Karpas-422 (cell line): ENCODE data around the gene CSRP3. TPM values are rescaled to one million over a fixed set of nuclear protein-coding genes. Genes with fewer than 3 reads are reported as not detected.

Source experiments
- DNase-seq: peaks from one replicate; pipeline ENCODE4 v3.0.0-alpha.2; 2015
- H2AFZ ChIP-seq: fragments of 200-600 bp; sonication (generic); 2 replicates; pipeline ENCODE4 v1.6.1; 2014; ENCODE audit warnings: antibody characterized with exemption, low read length, mixed read lengths
- H3K27ac ChIP-seq: fragments of 200-600 bp; sonication (generic); 2 replicates; pipeline ENCODE4 v1.5.1; 2014; ENCODE audit warnings: mild to moderate bottlenecking, low read length, moderate library complexity
- H3K27me3 ChIP-seq: fragments of 200-600 bp; sonication (generic); 2 replicates; pipeline ENCODE4 v1.6.1; 2014; ENCODE audit warnings: low read length, mixed read lengths
- H3K36me3 ChIP-seq: fragments of 200-600 bp; sonication (generic); 2 replicates; pipeline ENCODE4 v1.6.1; 2014; ENCODE audit warnings: low read length, mixed read lengths; ENCODE audit not compliant: insufficient read depth
- H3K4me1 ChIP-seq: fragments of 200-600 bp; sonication (generic); 2 replicates; pipeline ENCODE4 v1.6.1; 2014; ENCODE audit warnings: mild to moderate bottlenecking, low read length, mixed read lengths
- H3K4me2 ChIP-seq: fragments of 200-600 bp; sonication (generic); 2 replicates; pipeline ENCODE4 v1.6.1; 2014; ENCODE audit warnings: low read length, low read depth, mild to moderate bottlenecking; ENCODE audit not compliant: poor library complexity, severe bottlenecking
- H3K4me3 ChIP-seq: fragments of 200-600 bp; sonication (generic); 2 replicates; pipeline ENCODE4 v1.5.1; 2014; ENCODE audit warnings: mild to moderate bottlenecking, antibody characterized with exemption, low read length, mixed read lengths
- H3K79me2 ChIP-seq: fragments of 200-600 bp; sonication (generic); 2 replicates; pipeline ENCODE4 v1.6.1; 2014; ENCODE audit warnings: mild to moderate bottlenecking, low read length, mixed read lengths
- H3K9ac ChIP-seq: fragments of 200-600 bp; sonication (generic); 2 replicates; pipeline ENCODE4 v1.6.0; 2014; ENCODE audit warnings: low read length
- H3K9me2 ChIP-seq: fragments of 200-600 bp; sonication (generic), shearing (Covaris generic); replicated peaks from 2 replicates; pipeline ENCODE4 v1.6.0; 2014; ENCODE audit warnings: mild to moderate bottlenecking, low read length, moderate library complexity; ENCODE audit not compliant: insufficient read depth
- H3K9me3 ChIP-seq: fragments of 300-700, 200-600 bp; sonication (generic); 2 replicates; pipeline ENCODE4 v1.6.1; 2014; ENCODE audit warnings: low read length, mixed read lengths
- H4K20me1 ChIP-seq: fragments of 200-600 bp; sonication (generic); 2 replicates; pipeline ENCODE4 v1.6.1; 2014; ENCODE audit warnings: mild to moderate bottlenecking, antibody characterized with exemption, low read length, low read depth; ENCODE audit not compliant: insufficient read depth
- total RNA-seq: library from RNA; depleted of rRNA; stranded (reverse); fragments of >200 nt; shearing (Covaris generic); gene quantifications from 2 replicates; pipeline ENCODE4 v1.2.3, GENCODE V29; 2014; ENCODE audit warnings: low replicate concordance

The CSRP3 gene
- total RNA-seq, 1 experiment from 2014 or later: not detected

- H3K27ac ChIP-seq: no peak overlapping the region
- H3K36me3 ChIP-seq: peaks cover 56% of the 10 kb centered on the region
These were observed 36.9 kb downstream of the CSRP3 start for GRCh38 chr11:19164881-19165280.

GRCh38 chr11:19164230-19164855, 37.4 kb downstream of the CSRP3 start:
- Histone ChIP-seq H3K4me3 (no peak overlapping the region), H3K36me3 (peaks cover 56% of the 10 kb centered on the region), H2AFZ (no peak overlapping the region), H4K20me1 (no peaks in the 10 kb centered on the region), H3K79me2 (no peaks in the 10 kb centered on the region), H3K27ac (no peak overlapping the region), H3K9me3 (no peaks in the 10 kb centered on the region), H3K9ac (no peak overlapping the region), H3K4me2 (no peak overlapping the region), H3K4me1 (no peaks in the 10 kb centered on the region), H3K9me2 (no peaks in the 10 kb centered on the region), H3K27me3 (no peaks in the 10 kb centered on the region)
- no peak for DNase-seq

More at GRCh38 chr11:19164881-19165280, 36.9 kb downstream of the CSRP3 start:
- Histone ChIP-seq H3K4me3 (no peak overlapping the region), H3K9ac (no peak overlapping the region), H3K4me2 (no peak overlapping the region), H3K9me2 (no peaks in the 10 kb centered on the region), H3K4me1 (no peaks in the 10 kb centered on the region), H4K20me1 (no peaks in the 10 kb centered on the region), H3K79me2 (no peaks in the 10 kb centered on the region), H3K9me3 (no peaks in the 10 kb centered on the region), H2AFZ (no peak overlapping the region), H3K27me3 (no peaks in the 10 kb centered on the region)
- DNase-seq: no peak

GRCh38 chr11:19163617-19164016, 38.2 kb downstream of the CSRP3 start:
- Histone ChIP-seq H3K36me3 (peaks cover 61% of the 10 kb centered on the region), H3K27ac (no peak overlapping the region), H3K27me3 (no peaks in the 10 kb centered on the region), H3K4me3 (no peak overlapping the region), H3K4me2 (no peak overlapping the region), H4K20me1 (no peaks in the 10 kb centered on the region), H3K79me2 (no peaks in the 10 kb centered on the region), H3K4me1 (no peaks in the 10 kb centered on the region), H3K9ac (no peak overlapping the region), H2AFZ (no peak overlapping the region), H3K9me2 (no peaks in the 10 kb centered on the region), H3K9me3 (no peaks in the 10 kb centered on the region)
- no peak for DNase-seq

GRCh38 chr11:19162951-19163505, 38.8 kb downstream of the CSRP3 start:
- H3K9ac ChIP-seq: no peak overlapping the region
- H3K9me3 ChIP-seq: no peaks in the 10 kb centered on the region
- no peaks in the 10 kb centered on the region for H3K27me3 ChIP-seq
- H3K4me1 ChIP-seq: no peaks in the 10 kb centered on the region
- no peaks in the 10 kb centered on the region for H4K20me1 ChIP-seq
- peaks cover 60% of the 10 kb centered on the region for H3K36me3 ChIP-seq
- no peak overlapping the region for H3K4me3 ChIP-seq
- no peak overlapping the region for H2AFZ ChIP-seq
- H3K9me2 ChIP-seq: no peaks in the 10 kb centered on the region
- no peak for DNase-seq
- no peak overlapping the region for H3K4me2 ChIP-seq
- H3K27ac ChIP-seq: no peak overlapping the region
- no peaks in the 10 kb centered on the region for H3K79me2 ChIP-seq

- H3K27me3 ChIP-seq: no peaks in the 10 kb centered on the region
- no peaks in the 10 kb centered on the region for H3K9me2 ChIP-seq
- H3K9ac ChIP-seq: no peak overlapping the region
- no peak overlapping the region for H3K27ac ChIP-seq
- no peak overlapping the region for H2AFZ ChIP-seq
- no peaks in the 10 kb centered on the region for H4K20me1 ChIP-seq
- H3K9me3 ChIP-seq: no peaks in the 10 kb centered on the region
- no peak overlapping the region for H3K4me2 ChIP-seq
- peaks cover 7% of the 10 kb centered on the region; the same call in 1 of the 2 replicates for H3K79me2 ChIP-seq
- no peaks in the 10 kb centered on the region for H3K4me1 ChIP-seq
- H3K36me3 ChIP-seq: peaks cover 66% of the 10 kb centered on the region
- no peak for DNase-seq
- H3K4me3 ChIP-seq: no peak overlapping the region
These were observed 40.1 kb downstream of the CSRP3 start for GRCh38 chr11:19161651-19162050.

- Histone ChIP-seq H3K36me3 (peaks cover 61% of the 10 kb centered on the region), H3K4me1 (no peaks in the 10 kb centered on the region), H3K9me3 (no peaks in the 10 kb centered on the region), H3K4me2 (no peak overlapping the region), H3K27ac (no peak overlapping the region), H3K4me3 (no peak overlapping the region), H3K9ac (no peak overlapping the region), H3K27me3 (no peaks in the 10 kb centered on the region), H4K20me1 (no peaks in the 10 kb centered on the region), H3K79me2 (peaks cover 9% of the 10 kb centered on the region; the same call in 1 of the 2 replicates), H3K9me2 (no peaks in the 10 kb centered on the region), H2AFZ (no peak overlapping the region)
- no peak for DNase-seq
These were observed 40.9 kb downstream of the CSRP3 start for GRCh38 chr11:19160847-19161246.

GRCh38 chr11:19156892-19157291, 44.9 kb downstream of the CSRP3 start:
- no peak overlapping the region for H3K4me2 ChIP-seq
- no peak overlapping the region for H3K9ac ChIP-seq
- no peaks in the 10 kb centered on the region for H3K9me3 ChIP-seq
- H4K20me1 ChIP-seq: no peaks in the 10 kb centered on the region
- H3K4me3 ChIP-seq: no peak overlapping the region
- no peaks in the 10 kb centered on the region for H3K4me1 ChIP-seq
- H3K36me3 ChIP-seq: peaks cover 66% of the 10 kb centered on the region
- no peak overlapping the region for H2AFZ ChIP-seq
- DNase-seq: no peak
- H3K79me2 ChIP-seq: peaks cover 19% of the 10 kb centered on the region
- H3K27me3 ChIP-seq: no peaks in the 10 kb centered on the region
- no peaks in the 10 kb centered on the region for H3K9me2 ChIP-seq
- H3K27ac ChIP-seq: no peak overlapping the region

GRCh38 chr11:19145319-19145718, 56.5 kb downstream of the CSRP3 start:
- peaks cover 41% of the 10 kb centered on the region for H3K36me3 ChIP-seq
- H3K27ac ChIP-seq: no peak overlapping the region
- DNase-seq: no peak

More at GRCh38 chr11:19145319-19145718, 56.5 kb downstream of the CSRP3 start:
- H2AFZ ChIP-seq: no peak overlapping the region
- no peaks in the 10 kb centered on the region for H3K9me2 ChIP-seq
- H3K79me2 ChIP-seq: peaks cover 36% of the 10 kb centered on the region
- H4K20me1 ChIP-seq: no peaks in the 10 kb centered on the region
- H3K4me3 ChIP-seq: no peak overlapping the region
- H3K4me2 ChIP-seq: no peak overlapping the region
- no peaks in the 10 kb centered on the region for H3K9me3 ChIP-seq
- no peaks in the 10 kb centered on the region for H3K4me1 ChIP-seq
- H3K27me3 ChIP-seq: no peaks in the 10 kb centered on the region
- no peak overlapping the region for H3K9ac ChIP-seq
